GM12878 (cell line): ENCODE results near the gene RIMBP2.

ENCODE experiments used
- CHD2 ChIP-seq: IDR thresholded peaks from 2 replicates; pipeline ENCODE4 v1.6.1; 2011; ENCODE audit warnings: low read depth, low read length, improper control_type of control experiment, borderline replicate concordance
- FOS ChIP-seq: IDR thresholded peaks from 3 replicates; pipeline ENCODE4 v1.6.1; 2011; ENCODE audit warnings: borderline replicate concordance; ENCODE audit not compliant: insufficient read length; ENCODE audit errors: extremely low read depth
- POLR2A ChIP-seq: IDR thresholded peaks from 2 replicates; pipeline ENCODE4 v1.6.1; 2011; ENCODE audit warnings: low read depth, mild to moderate bottlenecking, low read length
- POLR2AphosphoS5 ChIP-seq: IDR thresholded peaks from 2 replicates; pipeline ENCODE4 v1.6.1; 2011; ENCODE audit warnings: mild to moderate bottlenecking, low read length, inconsistent platforms
- RBBP5 ChIP-seq: fragments of 200-600 bp; sonication (generic); conservative IDR thresholded peaks from 2 replicates; pipeline ENCODE4 v1.6.1; 2016
- RELA ChIP-seq: fragments of 450-650 bp; IDR thresholded peaks from 2 replicates; pipeline ENCODE4 v1.8.0; 2014; ENCODE audit warnings: borderline replicate concordance; ENCODE audit not compliant: partially characterized antibody
- SMAD1 ChIP-seq: fragments of 450-650 bp; IDR thresholded peaks from 2 replicates; pipeline ENCODE4 v1.6.1; 2018; ENCODE audit warnings: mild to moderate bottlenecking, low read depth; ENCODE audit not compliant: partially characterized antibody
- SPI1 ChIP-seq: IDR thresholded peaks from 2 replicates; pipeline ENCODE4 v1.6.1; 2011; ENCODE audit warnings: low read depth, mild to moderate bottlenecking, low read length, moderate library complexity, borderline replicate concordance; ENCODE audit not compliant: insufficient read depth
- TBL1XR1 ChIP-seq: IDR thresholded peaks from 2 replicates; pipeline ENCODE4 v1.6.1; 2012; ENCODE audit warnings: low read depth, low read length, improper control_type of control experiment
- TCF3 ChIP-seq: IDR thresholded peaks from 2 replicates; pipeline ENCODE4 v1.6.1; 2012; ENCODE audit warnings: low read depth, mild to moderate bottlenecking, low read length, borderline replicate concordance; ENCODE audit not compliant: insufficient read depth
- TF ChIP-seq, protein P1 (sequence below): fragments of 150-350 bp; IDR thresholded peaks from 2 replicates; pipeline ENCODE4 v1.6.1; 2016; ENCODE audit warnings: low read depth, low read length
- TF ChIP-seq, protein P2 (sequence below): IDR thresholded peaks from 2 replicates; pipeline ENCODE4 v1.6.1; 2012; ENCODE audit warnings: mild to moderate bottlenecking, low read depth, low read length

DNA sequence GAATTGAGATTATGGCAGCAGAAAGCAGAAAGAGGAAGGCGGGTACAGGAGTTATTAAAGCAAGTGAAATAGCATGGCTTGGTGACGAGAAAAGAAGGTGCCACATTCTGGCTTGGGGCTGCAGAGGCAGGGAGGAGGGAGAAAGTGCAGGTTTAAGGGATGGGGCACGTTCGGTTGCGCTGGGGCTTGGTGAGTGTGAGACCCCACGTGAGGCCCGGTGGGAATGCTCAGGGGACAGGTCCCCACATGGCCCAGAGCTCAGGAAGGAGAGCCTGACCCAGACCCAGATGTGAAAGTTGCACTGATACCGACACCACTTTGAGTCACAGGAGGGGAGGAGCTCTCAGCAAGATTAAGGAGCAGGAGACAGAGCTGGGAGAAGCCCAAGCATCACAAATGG is 191.3 kb downstream of the RIMBP2 start:
- TF ChIP-seq FOS (no peak), TBL1XR1 (no peak), SMAD1 (no peak), POLR2AphosphoS5 (no peak), RBBP5 (no peak), CHD2 (no peak), RELA (no peak), POLR2A (no peak), TCF3 (no peak), SPI1 (no peak)
- TF ChIP-seq, protein P1, sequence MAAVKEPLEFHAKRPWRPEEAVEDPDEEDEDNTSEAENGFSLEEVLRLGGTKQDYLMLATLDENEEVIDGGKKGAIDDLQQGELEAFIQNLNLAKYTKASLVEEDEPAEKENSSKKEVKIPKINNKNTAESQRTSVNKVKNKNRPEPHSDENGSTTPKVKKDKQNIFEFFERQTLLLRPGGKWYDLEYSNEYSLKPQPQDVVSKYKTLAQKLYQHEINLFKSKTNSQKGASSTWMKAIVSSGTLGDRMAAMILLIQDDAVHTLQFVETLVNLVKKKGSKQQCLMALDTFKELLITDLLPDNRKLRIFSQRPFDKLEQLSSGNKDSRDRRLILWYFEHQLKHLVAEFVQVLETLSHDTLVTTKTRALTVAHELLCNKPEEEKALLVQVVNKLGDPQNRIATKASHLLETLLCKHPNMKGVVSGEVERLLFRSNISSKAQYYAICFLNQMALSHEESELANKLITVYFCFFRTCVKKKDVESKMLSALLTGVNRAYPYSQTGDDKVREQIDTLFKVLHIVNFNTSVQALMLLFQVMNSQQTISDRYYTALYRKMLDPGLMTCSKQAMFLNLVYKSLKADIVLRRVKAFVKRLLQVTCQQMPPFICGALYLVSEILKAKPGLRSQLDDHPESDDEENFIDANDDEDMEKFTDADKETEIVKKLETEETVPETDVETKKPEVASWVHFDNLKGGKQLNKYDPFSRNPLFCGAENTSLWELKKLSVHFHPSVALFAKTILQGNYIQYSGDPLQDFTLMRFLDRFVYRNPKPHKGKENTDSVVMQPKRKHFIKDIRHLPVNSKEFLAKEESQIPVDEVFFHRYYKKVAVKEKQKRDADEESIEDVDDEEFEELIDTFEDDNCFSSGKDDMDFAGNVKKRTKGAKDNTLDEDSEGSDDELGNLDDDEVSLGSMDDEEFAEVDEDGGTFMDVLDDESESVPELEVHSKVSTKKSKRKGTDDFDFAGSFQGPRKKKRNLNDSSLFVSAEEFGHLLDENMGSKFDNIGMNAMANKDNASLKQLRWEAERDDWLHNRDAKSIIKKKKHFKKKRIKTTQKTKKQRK = no peak
- TF ChIP-seq, protein P2, sequence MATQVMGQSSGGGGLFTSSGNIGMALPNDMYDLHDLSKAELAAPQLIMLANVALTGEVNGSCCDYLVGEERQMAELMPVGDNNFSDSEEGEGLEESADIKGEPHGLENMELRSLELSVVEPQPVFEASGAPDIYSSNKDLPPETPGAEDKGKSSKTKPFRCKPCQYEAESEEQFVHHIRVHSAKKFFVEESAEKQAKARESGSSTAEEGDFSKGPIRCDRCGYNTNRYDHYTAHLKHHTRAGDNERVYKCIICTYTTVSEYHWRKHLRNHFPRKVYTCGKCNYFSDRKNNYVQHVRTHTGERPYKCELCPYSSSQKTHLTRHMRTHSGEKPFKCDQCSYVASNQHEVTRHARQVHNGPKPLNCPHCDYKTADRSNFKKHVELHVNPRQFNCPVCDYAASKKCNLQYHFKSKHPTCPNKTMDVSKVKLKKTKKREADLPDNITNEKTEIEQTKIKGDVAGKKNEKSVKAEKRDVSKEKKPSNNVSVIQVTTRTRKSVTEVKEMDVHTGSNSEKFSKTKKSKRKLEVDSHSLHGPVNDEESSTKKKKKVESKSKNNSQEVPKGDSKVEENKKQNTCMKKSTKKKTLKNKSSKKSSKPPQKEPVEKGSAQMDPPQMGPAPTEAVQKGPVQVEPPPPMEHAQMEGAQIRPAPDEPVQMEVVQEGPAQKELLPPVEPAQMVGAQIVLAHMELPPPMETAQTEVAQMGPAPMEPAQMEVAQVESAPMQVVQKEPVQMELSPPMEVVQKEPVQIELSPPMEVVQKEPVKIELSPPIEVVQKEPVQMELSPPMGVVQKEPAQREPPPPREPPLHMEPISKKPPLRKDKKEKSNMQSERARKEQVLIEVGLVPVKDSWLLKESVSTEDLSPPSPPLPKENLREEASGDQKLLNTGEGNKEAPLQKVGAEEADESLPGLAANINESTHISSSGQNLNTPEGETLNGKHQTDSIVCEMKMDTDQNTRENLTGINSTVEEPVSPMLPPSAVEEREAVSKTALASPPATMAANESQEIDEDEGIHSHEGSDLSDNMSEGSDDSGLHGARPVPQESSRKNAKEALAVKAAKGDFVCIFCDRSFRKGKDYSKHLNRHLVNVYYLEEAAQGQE = no peak
